GM23338 (cell line): ENCODE measurements around the gene MAST4. TPM values are rescaled to one million over a fixed set of nuclear protein-coding genes. Genes with fewer than 3 reads are reported as not detected.
A peak's percentile ranks its signal among the peaks of the same experiment; 100 is the strongest.

Experiments
- ATAC-seq: fragments of 200-7000 bp; cut with Tn5 transposase; 3 replicates; pipeline ENCODE4 v1.9.1; 2020
- DNase-seq: peaks from one replicate; pipeline ENCODE4 v3.0.0-alpha.2; 2015; ENCODE audit warnings: low spot score
- H2AFZ ChIP-seq: fragments of 200-600 bp; sonication (generic); 2 replicates; pipeline ENCODE4 v1.8.0; 2016; ENCODE audit warnings: antibody characterized with exemption, mild to moderate bottlenecking, moderate library complexity
- H3F3A ChIP-seq: fragments of 200-600 bp; sonication (generic); replicated peaks from 2 replicates; pipeline ENCODE4 v1.8.0; 2017; ENCODE audit warnings: antibody characterized with exemption, mixed run types, low read depth
- H3K27ac ChIP-seq: fragments of 200-600 bp; sonication (generic); 2 replicates; pipeline ENCODE4 v1.6.1; 2016; ENCODE audit warnings: low read depth
- H3K27me3 ChIP-seq: fragments of 200-600 bp; sonication (generic); 2 replicates; pipeline ENCODE4 v1.8.0; 2016; ENCODE audit warnings: mild to moderate bottlenecking, mixed run types, moderate library complexity; ENCODE audit not compliant: insufficient read depth
- H3K36me3 ChIP-seq: fragments of 200-600 bp; sonication (generic); 2 replicates; pipeline ENCODE4 v1.8.0; 2016; ENCODE audit warnings: mild to moderate bottlenecking; ENCODE audit not compliant: insufficient read depth
- H3K4me1 ChIP-seq: fragments of 200-600 bp; sonication (generic); 2 replicates; pipeline ENCODE4 v1.8.0; 2016; ENCODE audit warnings: mild to moderate bottlenecking, moderate library complexity; ENCODE audit not compliant: insufficient read depth
- H3K4me2 ChIP-seq: fragments of 200-600 bp; sonication (generic); 2 replicates; pipeline ENCODE4 v1.7.1; 2017; ENCODE audit warnings: mixed run types
- H3K4me3 ChIP-seq: fragments of 200-600 bp; sonication (generic); 2 replicates; pipeline ENCODE4 v1.6.1; 2016; ENCODE audit warnings: mixed run types
- H3K79me2 ChIP-seq: fragments of 200-600 bp; sonication (generic); replicated peaks from 2 replicates; pipeline ENCODE4 v1.8.0; 2017; ENCODE audit warnings: mild to moderate bottlenecking; ENCODE audit not compliant: insufficient read depth
- H3K9me2 ChIP-seq: fragments of 200-600 bp; sonication (generic); 2 replicates; pipeline ENCODE4 v1.8.0; 2017; ENCODE audit not compliant: insufficient read depth
- H4K20me1 ChIP-seq: fragments of 200-600 bp; sonication (generic); replicated peaks from 2 replicates; pipeline ENCODE4 v1.8.0; 2017; ENCODE audit warnings: mild to moderate bottlenecking; ENCODE audit not compliant: insufficient read depth
- H3K27ac Mint-ChIP-seq: 2 replicates; pipeline ENCODE4 v1.8.0; 2020; ENCODE audit warnings: inconsistent platforms, mild to moderate bottlenecking, moderate library complexity, mixed read lengths
- H3K27me3 Mint-ChIP-seq: 3 replicates; pipeline ENCODE4 v1.8.0; 2022; ENCODE audit warnings: low read depth, mild to moderate bottlenecking, moderate library complexity, mixed read lengths, inconsistent platforms; ENCODE audit not compliant: insufficient read depth, poor library complexity
- H3K36me3 Mint-ChIP-seq: 3 replicates; pipeline ENCODE4 v1.8.0; 2021; ENCODE audit warnings: low read depth, mild to moderate bottlenecking, inconsistent platforms, moderate library complexity, mixed read lengths
- H3K4me1 Mint-ChIP-seq: 3 replicates; pipeline ENCODE4 v1.8.0; 2020; ENCODE audit warnings: mild to moderate bottlenecking, inconsistent platforms, mixed read lengths
- H3K4me3 Mint-ChIP-seq: 3 replicates; pipeline ENCODE4 v1.8.0; 2021; ENCODE audit warnings: moderate library complexity, mild to moderate bottlenecking, inconsistent platforms, mixed read lengths
- H3K9me3 Mint-ChIP-seq: 3 replicates; pipeline ENCODE4 v1.8.0; 2020; ENCODE audit warnings: moderate library complexity, mild to moderate bottlenecking, inconsistent platforms, mixed read lengths
- CREB1 ChIP-seq: fragments of 250-450 bp; sonication (Bioruptor Pico); IDR thresholded peaks from 2 replicates; pipeline ENCODE4 v1.5.0; 2020; ENCODE audit warnings: low read depth, mild to moderate bottlenecking, moderate library complexity
- EZH2 ChIP-seq: fragments of 200-600 bp; sonication (generic); IDR thresholded peaks from one replicate; pipeline ENCODE4 v1.8.0; 2017; ENCODE audit warnings: antibody characterized with exemption, mild to moderate bottlenecking, low read depth; ENCODE audit not compliant: unreplicated experiment
- EZH2phosphoT487 ChIP-seq: fragments of 200-600 bp; sonication (generic); IDR thresholded peaks from one replicate; pipeline ENCODE4 v1.8.1; 2018; ENCODE audit warnings: antibody characterized with exemption; ENCODE audit not compliant: unreplicated experiment
- NANOG ChIP-seq: IDR thresholded peaks from 2 replicates; pipeline ENCODE4 v1.6.1; 2016; ENCODE audit warnings: antibody characterized with exemption, borderline replicate concordance
- POLR2AphosphoS5 ChIP-seq: IDR thresholded peaks from 2 replicates; pipeline ENCODE4 v1.6.1; 2016; ENCODE audit warnings: antibody characterized with exemption, low read depth
- STAT1 ChIP-seq: IDR thresholded peaks from one replicate; pipeline ENCODE4 v1.6.1; 2016; ENCODE audit warnings: antibody characterized with exemption; ENCODE audit not compliant: unreplicated experiment
- ZNF114 ChIP-seq: fragments of 250-450 bp; sonication (Bioruptor Pico); IDR thresholded peaks from 2 replicates; pipeline ENCODE4 v1.5.0; 2020; ENCODE audit warnings: mild to moderate bottlenecking, moderate library complexity
- ZNF331 ChIP-seq: fragments of 250-450 bp; sonication (Bioruptor Pico); IDR thresholded peaks from 2 replicates; pipeline ENCODE4 v1.5.0; 2020; ENCODE audit warnings: low read depth, mild to moderate bottlenecking, moderate library complexity
- polyA plus RNA-seq: library from polyadenylated mRNA; unstranded; fragments of >200 nt; fragmentation: Nextera tagmentation; extraction: Ambion mirVana; gene quantifications from 2 replicates; pipeline ENCODE4 v1.2.1, GENCODE V29; 2016
- total RNA-seq: library from RNA; depleted of rRNA; stranded (reverse); fragments of >200 nt; shearing (Covaris generic); gene quantifications from 2 replicates; pipeline ENCODE4 v1.2.3, GENCODE V29; 2014
- TF ChIP-seq, protein P1 (sequence below): fragments of 250-450 bp; sonication (Bioruptor Pico); IDR thresholded peaks from 2 replicates; pipeline ENCODE4 v1.5.0; 2020; ENCODE audit warnings: mild to moderate bottlenecking, moderate library complexity
- TF ChIP-seq, protein P2 (sequence below): IDR thresholded peaks from one replicate; pipeline ENCODE4 v1.6.1; 2018; ENCODE audit warnings: antibody characterized with exemption; ENCODE audit not compliant: unreplicated experiment
- TF ChIP-seq, protein P3 (sequence below): IDR thresholded peaks from 2 replicates; pipeline ENCODE4 v1.6.1; 2016; ENCODE audit warnings: antibody characterized with exemption
- TF ChIP-seq, protein P4 (sequence below), 2 experiments: fragments of 200-600 bp in 1 of 2; sonication (generic) in 1 of 2; conservative IDR thresholded peaks; 2 replicates each; pipeline versions ENCODE4 v1.5.1 to v1.6.1; 2016 to 2017; ENCODE audit warnings: antibody characterized with exemption in 2 of 2, low read depth in 2 of 2, mild to moderate bottlenecking in 2 of 2, moderate library complexity in 1 of 2

The MAST4 gene
- total and polyA plus RNA-seq, 2 experiments from 2014 or later, result 3.6 to 8.5 TPM

DNA sequence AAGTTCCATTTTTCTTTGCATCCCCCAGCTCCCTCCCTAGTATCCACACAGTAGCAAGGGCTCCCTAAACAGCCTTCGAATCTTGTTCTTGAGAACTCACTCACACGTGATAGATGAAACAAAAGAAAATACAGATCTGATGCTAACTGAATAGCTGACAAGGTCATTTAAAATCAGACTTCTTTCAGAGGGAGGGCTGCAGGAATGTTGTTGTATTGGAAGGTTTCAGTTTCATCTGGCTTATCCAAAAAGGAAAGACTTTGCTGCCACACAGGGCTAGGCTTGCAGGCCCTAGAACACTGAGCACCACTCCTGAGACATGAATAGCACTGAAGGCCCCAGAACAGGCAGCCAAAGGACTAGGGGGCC, 597.2 kb downstream of the MAST4 start:
- TF ChIP-seq NANOG (no peak), EZH2 (no peak), CREB1 (CRISPR knock-in tag) (no peak), STAT1 (no peak), ZNF331 (no peak), EZH2phosphoT487 (no peak), ZNF114 (CRISPR knock-in tag) (no peak), POLR2AphosphoS5 (no peak)
- TF ChIP-seq, protein P1, sequence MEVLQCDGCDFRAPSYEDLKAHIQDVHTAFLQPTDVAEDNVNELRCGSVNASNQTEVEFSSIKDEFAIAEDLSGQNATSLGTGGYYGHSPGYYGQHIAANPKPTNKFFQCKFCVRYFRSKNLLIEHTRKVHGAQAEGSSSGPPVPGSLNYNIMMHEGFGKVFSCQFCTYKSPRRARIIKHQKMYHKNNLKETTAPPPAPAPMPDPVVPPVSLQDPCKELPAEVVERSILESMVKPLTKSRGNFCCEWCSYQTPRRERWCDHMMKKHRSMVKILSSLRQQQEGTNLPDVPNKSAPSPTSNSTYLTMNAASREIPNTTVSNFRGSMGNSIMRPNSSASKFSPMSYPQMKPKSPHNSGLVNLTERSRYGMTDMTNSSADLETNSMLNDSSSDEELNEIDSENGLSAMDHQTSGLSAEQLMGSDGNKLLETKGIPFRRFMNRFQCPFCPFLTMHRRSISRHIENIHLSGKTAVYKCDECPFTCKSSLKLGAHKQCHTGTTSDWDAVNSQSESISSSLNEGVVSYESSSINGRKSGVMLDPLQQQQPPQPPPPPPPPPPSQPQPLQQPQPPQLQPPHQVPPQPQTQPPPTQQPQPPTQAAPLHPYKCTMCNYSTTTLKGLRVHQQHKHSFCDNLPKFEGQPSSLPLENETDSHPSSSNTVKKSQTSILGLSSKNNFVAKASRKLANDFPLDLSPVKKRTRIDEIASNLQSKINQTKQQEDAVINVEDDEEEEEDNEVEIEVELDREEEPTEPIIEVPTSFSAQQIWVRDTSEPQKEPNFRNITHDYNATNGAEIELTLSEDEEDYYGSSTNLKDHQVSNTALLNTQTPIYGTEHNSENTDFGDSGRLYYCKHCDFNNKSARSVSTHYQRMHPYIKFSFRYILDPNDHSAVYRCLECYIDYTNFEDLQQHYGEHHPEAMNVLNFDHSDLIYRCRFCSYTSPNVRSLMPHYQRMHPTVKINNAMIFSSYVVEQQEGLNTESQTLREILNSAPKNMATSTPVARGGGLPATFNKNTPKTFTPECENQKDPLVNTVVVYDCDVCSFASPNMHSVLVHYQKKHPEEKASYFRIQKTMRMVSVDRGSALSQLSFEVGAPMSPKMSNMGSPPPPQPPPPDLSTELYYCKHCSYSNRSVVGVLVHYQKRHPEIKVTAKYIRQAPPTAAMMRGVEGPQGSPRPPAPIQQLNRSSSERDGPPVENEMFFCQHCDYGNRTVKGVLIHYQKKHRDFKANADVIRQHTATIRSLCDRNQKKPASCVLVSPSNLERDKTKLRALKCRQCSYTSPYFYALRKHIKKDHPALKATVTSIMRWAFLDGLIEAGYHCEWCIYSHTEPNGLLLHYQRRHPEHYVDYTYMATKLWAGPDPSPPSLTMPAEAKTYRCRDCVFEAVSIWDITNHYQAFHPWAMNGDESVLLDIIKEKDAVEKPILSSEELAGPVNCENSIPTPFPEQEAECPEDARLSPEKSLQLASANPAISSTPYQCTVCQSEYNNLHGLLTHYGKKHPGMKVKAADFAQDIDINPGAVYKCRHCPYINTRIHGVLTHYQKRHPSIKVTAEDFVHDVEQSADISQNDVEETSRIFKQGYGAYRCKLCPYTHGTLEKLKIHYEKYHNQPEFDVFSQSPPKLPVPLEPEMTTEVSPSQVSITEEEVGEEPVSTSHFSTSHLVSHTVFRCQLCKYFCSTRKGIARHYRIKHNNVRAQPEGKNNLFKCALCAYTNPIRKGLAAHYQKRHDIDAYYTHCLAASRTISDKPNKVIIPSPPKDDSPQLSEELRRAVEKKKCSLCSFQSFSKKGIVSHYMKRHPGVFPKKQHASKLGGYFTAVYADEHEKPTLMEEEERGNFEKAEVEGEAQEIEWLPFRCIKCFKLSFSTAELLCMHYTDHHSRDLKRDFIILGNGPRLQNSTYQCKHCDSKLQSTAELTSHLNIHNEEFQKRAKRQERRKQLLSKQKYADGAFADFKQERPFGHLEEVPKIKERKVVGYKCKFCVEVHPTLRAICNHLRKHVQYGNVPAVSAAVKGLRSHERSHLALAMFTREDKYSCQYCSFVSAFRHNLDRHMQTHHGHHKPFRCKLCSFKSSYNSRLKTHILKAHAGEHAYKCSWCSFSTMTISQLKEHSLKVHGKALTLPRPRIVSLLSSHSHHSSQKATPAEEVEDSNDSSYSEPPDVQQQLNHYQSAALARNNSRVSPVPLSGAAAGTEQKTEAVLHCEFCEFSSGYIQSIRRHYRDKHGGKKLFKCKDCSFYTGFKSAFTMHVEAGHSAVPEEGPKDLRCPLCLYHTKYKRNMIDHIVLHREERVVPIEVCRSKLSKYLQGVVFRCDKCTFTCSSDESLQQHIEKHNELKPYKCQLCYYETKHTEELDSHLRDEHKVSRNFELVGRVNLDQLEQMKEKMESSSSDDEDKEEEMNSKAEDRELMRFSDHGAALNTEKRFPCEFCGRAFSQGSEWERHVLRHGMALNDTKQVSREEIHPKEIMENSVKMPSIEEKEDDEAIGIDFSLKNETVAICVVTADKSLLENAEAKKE, result no peak
- TF ChIP-seq, protein P2, sequence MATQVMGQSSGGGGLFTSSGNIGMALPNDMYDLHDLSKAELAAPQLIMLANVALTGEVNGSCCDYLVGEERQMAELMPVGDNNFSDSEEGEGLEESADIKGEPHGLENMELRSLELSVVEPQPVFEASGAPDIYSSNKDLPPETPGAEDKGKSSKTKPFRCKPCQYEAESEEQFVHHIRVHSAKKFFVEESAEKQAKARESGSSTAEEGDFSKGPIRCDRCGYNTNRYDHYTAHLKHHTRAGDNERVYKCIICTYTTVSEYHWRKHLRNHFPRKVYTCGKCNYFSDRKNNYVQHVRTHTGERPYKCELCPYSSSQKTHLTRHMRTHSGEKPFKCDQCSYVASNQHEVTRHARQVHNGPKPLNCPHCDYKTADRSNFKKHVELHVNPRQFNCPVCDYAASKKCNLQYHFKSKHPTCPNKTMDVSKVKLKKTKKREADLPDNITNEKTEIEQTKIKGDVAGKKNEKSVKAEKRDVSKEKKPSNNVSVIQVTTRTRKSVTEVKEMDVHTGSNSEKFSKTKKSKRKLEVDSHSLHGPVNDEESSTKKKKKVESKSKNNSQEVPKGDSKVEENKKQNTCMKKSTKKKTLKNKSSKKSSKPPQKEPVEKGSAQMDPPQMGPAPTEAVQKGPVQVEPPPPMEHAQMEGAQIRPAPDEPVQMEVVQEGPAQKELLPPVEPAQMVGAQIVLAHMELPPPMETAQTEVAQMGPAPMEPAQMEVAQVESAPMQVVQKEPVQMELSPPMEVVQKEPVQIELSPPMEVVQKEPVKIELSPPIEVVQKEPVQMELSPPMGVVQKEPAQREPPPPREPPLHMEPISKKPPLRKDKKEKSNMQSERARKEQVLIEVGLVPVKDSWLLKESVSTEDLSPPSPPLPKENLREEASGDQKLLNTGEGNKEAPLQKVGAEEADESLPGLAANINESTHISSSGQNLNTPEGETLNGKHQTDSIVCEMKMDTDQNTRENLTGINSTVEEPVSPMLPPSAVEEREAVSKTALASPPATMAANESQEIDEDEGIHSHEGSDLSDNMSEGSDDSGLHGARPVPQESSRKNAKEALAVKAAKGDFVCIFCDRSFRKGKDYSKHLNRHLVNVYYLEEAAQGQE, result no peak
- TF ChIP-seq, protein P3, sequence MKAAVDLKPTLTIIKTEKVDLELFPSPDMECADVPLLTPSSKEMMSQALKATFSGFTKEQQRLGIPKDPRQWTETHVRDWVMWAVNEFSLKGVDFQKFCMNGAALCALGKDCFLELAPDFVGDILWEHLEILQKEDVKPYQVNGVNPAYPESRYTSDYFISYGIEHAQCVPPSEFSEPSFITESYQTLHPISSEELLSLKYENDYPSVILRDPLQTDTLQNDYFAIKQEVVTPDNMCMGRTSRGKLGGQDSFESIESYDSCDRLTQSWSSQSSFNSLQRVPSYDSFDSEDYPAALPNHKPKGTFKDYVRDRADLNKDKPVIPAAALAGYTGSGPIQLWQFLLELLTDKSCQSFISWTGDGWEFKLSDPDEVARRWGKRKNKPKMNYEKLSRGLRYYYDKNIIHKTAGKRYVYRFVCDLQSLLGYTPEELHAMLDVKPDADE, result no peak
- TF ChIP-seq, protein P4, sequence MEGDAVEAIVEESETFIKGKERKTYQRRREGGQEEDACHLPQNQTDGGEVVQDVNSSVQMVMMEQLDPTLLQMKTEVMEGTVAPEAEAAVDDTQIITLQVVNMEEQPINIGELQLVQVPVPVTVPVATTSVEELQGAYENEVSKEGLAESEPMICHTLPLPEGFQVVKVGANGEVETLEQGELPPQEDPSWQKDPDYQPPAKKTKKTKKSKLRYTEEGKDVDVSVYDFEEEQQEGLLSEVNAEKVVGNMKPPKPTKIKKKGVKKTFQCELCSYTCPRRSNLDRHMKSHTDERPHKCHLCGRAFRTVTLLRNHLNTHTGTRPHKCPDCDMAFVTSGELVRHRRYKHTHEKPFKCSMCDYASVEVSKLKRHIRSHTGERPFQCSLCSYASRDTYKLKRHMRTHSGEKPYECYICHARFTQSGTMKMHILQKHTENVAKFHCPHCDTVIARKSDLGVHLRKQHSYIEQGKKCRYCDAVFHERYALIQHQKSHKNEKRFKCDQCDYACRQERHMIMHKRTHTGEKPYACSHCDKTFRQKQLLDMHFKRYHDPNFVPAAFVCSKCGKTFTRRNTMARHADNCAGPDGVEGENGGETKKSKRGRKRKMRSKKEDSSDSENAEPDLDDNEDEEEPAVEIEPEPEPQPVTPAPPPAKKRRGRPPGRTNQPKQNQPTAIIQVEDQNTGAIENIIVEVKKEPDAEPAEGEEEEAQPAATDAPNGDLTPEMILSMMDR (conservative IDR thresholded peaks at IDR 0.05; ENCODE audit: low read depth in 2 of 2), result no peak
- Mint-ChIP-seq H3K4me1 (peaks cover 10% of the 10 kb centered on the region), H3K27ac (no peak overlapping the region), H3K9me3 (peaks cover 9% of the 10 kb centered on the region), H3K27me3 (peaks cover 5% of the 10 kb centered on the region), H3K36me3 (peaks cover 6% of the 10 kb centered on the region; the same call in 2 of the 3 replicates), H3K4me3 (no peak overlapping the region)
- Histone ChIP-seq H3K4me2 (no peak overlapping the region), H3K27ac (no peak overlapping the region), H3K4me1 (0 out of 2 replicates have a peak, but pooled peaks cover 6% of the 10 kb centered on the region), H3K27me3 (no peaks in the 10 kb centered on the region), H3F3A (no peaks in the 10 kb centered on the region), H2AFZ (peak overlapping the region; percentile 18; the same call in 1 of the 2 replicates), H3K4me3 (no peak overlapping the region), H3K9me2 (0 out of 2 replicates have a peak, but pooled peaks cover 4% of the 10 kb centered on the region), H3K79me2 (no peaks in the 10 kb centered on the region), H3K36me3 (no peaks in the 10 kb centered on the region), H4K20me1 (no peaks in the 10 kb centered on the region)
- DNase-seq (no peak), ATAC-seq (no peak)
